Measurements from ENCODE around the gene CACNA1B. TPM values are rescaled to one million over a fixed set of nuclear protein-coding genes. Genes with fewer than 3 reads are reported as not detected.
"Not testable (repeated sequence)": the region's sequence is repeated elsewhere in the genome, so short reads cannot be mapped to it uniquely, and the experiment has no call there.

Gene CACNA1B
- total RNA-seq, 2 donors from 2014 or later, result 3.6 to 7.9 TPM

DNA sequence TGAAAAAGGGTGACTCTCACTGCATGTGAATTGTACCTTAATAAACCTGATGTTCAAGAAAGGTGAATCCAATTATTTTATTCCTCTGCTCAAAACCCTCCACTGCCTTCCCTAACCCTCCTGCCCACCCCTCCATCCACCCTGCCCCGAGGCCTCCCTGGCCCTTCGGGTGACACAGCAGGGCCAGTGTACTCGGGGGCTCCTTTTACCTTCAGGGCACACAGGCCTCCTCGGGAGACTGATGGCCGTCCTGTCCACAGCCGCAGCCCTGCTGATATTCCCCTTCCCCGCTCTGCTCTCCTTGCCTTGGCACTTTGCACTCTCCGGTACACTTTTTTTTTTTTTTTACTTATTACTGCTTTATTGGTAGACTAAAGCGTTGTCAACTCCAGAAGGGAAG is 234.0 kb downstream of the CACNA1B start:
- Mint-ChIP-seq H3K36me3 (ENCODE audit: low read depth) (peaks cover 28% of the 10 kb centered on the region), H3K27me3 (ENCODE audit: insufficient read depth) (peaks cover 4% of the 10 kb centered on the region), H3K9me3 (peaks cover 35% of the 10 kb centered on the region), H3K4me1 (no peaks in the 10 kb centered on the region), H3K27ac (no peak overlapping the region), H3K4me3 (no peak overlapping the region)
- TF ChIP-seq, protein P1, sequence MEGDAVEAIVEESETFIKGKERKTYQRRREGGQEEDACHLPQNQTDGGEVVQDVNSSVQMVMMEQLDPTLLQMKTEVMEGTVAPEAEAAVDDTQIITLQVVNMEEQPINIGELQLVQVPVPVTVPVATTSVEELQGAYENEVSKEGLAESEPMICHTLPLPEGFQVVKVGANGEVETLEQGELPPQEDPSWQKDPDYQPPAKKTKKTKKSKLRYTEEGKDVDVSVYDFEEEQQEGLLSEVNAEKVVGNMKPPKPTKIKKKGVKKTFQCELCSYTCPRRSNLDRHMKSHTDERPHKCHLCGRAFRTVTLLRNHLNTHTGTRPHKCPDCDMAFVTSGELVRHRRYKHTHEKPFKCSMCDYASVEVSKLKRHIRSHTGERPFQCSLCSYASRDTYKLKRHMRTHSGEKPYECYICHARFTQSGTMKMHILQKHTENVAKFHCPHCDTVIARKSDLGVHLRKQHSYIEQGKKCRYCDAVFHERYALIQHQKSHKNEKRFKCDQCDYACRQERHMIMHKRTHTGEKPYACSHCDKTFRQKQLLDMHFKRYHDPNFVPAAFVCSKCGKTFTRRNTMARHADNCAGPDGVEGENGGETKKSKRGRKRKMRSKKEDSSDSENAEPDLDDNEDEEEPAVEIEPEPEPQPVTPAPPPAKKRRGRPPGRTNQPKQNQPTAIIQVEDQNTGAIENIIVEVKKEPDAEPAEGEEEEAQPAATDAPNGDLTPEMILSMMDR (conservative IDR thresholded peaks at IDR 0.05), result no peak
- Histone ChIP-seq H3K36me3 (ENCODE audit: control insufficient read depth, insufficient read depth, low read length) (no peaks in the 10 kb centered on the region), H3K4me3 (ENCODE audit: low read length) (no peak overlapping the region), H3K4me1 (ENCODE audit: control insufficient read depth, insufficient read depth, low read length) (no peaks in the 10 kb centered on the region), H3K27me3 (ENCODE audit: control insufficient read depth, insufficient read depth, low read length, poor library complexity, severe bottlenecking) (no peaks in the 10 kb centered on the region), H3K9me3 (ENCODE audit: control insufficient read depth, low read length) (peaks cover 41% of the 10 kb centered on the region), H3K9ac (ENCODE audit: extremely low read depth, low read length, poor library complexity, severe bottlenecking) (no peak overlapping the region), H3K27ac (ENCODE audit: low read depth, low read length) (no peak overlapping the region)
- no peak for DNase-seq
- WGBS, 2 experiments (ENCODE audit: insufficient coverage in 1 of 2, insufficient read length in 1 of 2), result 80 to 86% methylated on average over 3 to 9 of the region's 9 CpGs

DNA sequence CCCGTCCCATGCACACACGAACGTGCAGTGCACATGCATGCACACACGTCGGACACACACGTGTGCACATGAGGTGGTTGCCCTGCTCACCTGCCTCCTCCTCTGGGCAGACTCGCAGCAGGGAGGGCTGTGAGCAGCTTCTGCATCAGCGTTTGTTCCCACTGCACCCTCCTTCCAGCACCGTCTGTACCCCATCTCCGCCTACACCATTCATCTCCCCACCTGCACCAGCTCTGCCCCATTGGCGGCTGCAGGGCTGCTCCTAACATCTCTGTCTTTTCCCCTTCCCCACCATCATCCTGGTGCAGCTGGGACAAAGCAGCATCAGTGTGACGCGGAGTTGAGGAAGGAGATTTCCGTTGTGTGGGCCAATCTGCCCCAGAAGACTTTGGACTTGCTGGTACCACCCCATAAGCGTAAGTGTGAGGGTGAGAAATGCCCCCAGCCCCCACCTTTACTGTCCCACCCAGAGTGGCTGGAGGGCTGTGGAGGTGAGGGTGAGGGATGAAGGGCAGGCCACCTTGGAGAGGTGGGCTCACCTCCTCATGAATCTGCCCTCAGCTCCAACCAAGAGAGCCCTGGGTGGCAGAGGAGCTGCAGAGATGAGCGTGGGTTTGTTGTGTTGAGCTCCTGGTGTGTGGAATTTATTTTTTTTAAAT is 234.6 kb downstream of the CACNA1B start:
- no peak overlapping the region for H3K9ac ChIP-seq (ENCODE audit: extremely low read depth, low read length, poor library complexity, severe bottlenecking)
- peaks cover 41% of the 10 kb centered on the region for H3K9me3 ChIP-seq (ENCODE audit: control insufficient read depth, low read length)
- no peaks in the 10 kb centered on the region for H3K4me1 ChIP-seq (ENCODE audit: control insufficient read depth, insufficient read depth, low read length)
- DNase-seq, result no peak
- Mint-ChIP-seq H3K9me3 (peaks cover 38% of the 10 kb centered on the region), H3K4me3 (no peak overlapping the region), H3K27ac (no peak overlapping the region), H3K27me3 (ENCODE audit: insufficient read depth) (peaks cover 4% of the 10 kb centered on the region), H3K36me3 (ENCODE audit: low read depth) (peaks cover 30% of the 10 kb centered on the region), H3K4me1 (no peaks in the 10 kb centered on the region)
- no peak overlapping the region for H3K4me3 ChIP-seq (ENCODE audit: low read length)
- no peaks in the 10 kb centered on the region for H3K27me3 ChIP-seq (ENCODE audit: control insufficient read depth, insufficient read depth, low read length, poor library complexity, severe bottlenecking)
- TF ChIP-seq, protein P1 (conservative IDR thresholded peaks at IDR 0.05), result no peak
- 85 to 86% methylated on average over 11 to 16 of the region's 16 CpGs for WGBS, 2 experiments (ENCODE audit: insufficient coverage in 1 of 2, insufficient read length in 1 of 2)
- H3K36me3 ChIP-seq (ENCODE audit: control insufficient read depth, insufficient read depth, low read length), result no peaks in the 10 kb centered on the region
- H3K27ac ChIP-seq (ENCODE audit: low read depth, low read length), result no peak overlapping the region

DNA sequence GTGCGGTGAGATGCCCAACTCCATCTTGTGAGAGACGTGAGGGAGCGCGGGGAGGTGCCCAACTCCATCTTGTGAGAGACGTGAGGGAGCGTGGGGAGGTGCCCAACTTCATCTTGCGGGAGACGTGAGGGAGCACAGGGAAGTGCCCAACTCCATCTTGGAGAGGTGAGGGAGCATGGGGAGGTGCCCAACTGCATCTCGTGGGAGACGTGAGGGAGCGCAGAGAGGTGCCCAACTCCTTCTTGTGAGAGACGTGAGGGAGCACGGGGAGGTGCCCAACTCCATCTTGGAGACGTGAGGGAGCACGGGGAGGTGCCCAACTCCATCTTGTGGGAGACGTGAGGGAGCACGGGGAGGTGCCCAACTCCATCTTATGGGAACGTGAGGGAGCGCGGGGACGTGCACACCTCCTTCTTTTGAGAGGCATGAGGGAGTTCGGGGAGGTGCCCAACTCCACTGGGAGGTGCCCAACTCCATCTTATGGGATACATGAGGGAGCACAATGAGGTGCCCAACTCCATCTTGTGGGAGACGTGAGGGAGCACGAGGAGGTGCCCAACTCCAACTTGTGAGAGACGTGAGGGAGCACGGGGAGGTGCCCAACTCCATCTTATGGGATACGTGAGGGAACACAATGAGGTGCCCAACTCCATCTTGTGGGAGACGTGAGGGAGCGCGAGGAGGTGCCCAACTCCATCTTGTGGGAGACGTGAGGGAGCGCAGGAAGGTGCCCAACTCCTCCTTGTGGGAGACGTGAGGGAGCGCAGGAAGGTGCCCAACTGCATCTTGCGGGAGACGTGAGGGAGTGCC is 235.4 kb downstream of the CACNA1B start:
- DNase-seq, result no peak
- Histone ChIP-seq H3K9me3 (ENCODE audit: control insufficient read depth, low read length) (peaks cover 48% of the 10 kb centered on the region), H3K27me3 (ENCODE audit: control insufficient read depth, insufficient read depth, low read length, poor library complexity, severe bottlenecking) (no peaks in the 10 kb centered on the region), H3K9ac (ENCODE audit: extremely low read depth, low read length, poor library complexity, severe bottlenecking) (no peak overlapping the region), H3K4me3 (ENCODE audit: low read length) (no peak overlapping the region), H3K36me3 (ENCODE audit: control insufficient read depth, insufficient read depth, low read length) (no peaks in the 10 kb centered on the region), H3K27ac (ENCODE audit: low read depth, low read length) (no peak overlapping the region), H3K4me1 (ENCODE audit: control insufficient read depth, insufficient read depth, low read length) (no peaks in the 10 kb centered on the region)
- H3K9me3 Mint-ChIP-seq, result peaks cover 42% of the 10 kb centered on the region
- H3K36me3 Mint-ChIP-seq (ENCODE audit: low read depth), result peaks cover 35% of the 10 kb centered on the region
- peaks cover 4% of the 10 kb centered on the region for H3K27me3 Mint-ChIP-seq (ENCODE audit: insufficient read depth)
- no peaks in the 10 kb centered on the region for H3K4me1 Mint-ChIP-seq
- H3K4me3 Mint-ChIP-seq, result no peak overlapping the region
- 86 to 90% methylated on average over 28 to 34 of the region's 36 CpGs for WGBS, 2 experiments (ENCODE audit: insufficient coverage in 1 of 2, insufficient read length in 1 of 2)
- TF ChIP-seq, protein P1 (conservative IDR thresholded peaks at IDR 0.05), result no peak
- H3K27ac Mint-ChIP-seq, result no peak overlapping the region

DNA sequence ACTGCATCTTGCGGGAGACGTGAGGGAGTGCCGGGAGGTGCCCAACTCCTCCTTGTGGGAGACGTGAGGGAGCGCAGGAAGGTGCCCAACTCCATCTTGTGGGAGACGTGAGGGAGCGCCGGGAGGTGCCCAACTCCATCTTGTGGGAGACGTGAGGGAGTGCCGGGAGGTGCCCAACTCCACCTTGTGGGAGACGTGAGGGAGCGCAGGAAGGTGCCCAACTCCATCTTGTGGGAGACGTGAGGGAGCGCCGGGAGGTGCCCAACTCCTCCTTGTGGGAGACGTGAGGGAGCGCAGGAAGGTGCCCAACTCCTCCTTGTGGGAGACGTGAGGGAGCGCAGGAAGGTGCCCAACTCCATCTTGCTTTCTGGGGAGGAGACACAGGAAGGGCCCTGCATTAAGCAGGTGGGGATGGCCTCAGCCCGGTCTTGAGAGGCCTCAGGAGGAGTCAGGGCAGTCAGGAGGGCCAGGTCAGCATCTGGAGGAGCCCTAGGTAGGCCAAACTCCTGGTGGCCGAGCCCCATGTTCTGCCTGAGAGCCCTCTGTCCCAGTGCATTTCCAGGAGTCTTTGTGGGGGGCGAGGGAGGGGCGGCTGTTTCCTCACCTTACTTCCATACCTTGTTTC is 236.2 kb downstream of the CACNA1B start:
- H3K36me3 ChIP-seq (ENCODE audit: control insufficient read depth, insufficient read depth, low read length); H3K27ac Mint-ChIP-seq; H3K4me3 ChIP-seq (ENCODE audit: low read length); H3K4me1 Mint-ChIP-seq; H3K27ac ChIP-seq (ENCODE audit: low read depth, low read length); H3K4me1 ChIP-seq (ENCODE audit: control insufficient read depth, insufficient read depth, low read length); H3K27me3 ChIP-seq (ENCODE audit: control insufficient read depth, insufficient read depth, low read length, poor library complexity, severe bottlenecking); H3K9ac ChIP-seq (ENCODE audit: extremely low read depth, low read length, poor library complexity, severe bottlenecking); H3K4me3 Mint-ChIP-seq; H3K27me3 Mint-ChIP-seq (ENCODE audit: insufficient read depth); DNase-seq: not testable (repeated sequence)
- H3K36me3 Mint-ChIP-seq (ENCODE audit: low read depth), result peaks cover 36% of the 10 kb centered on the region
- H3K9me3 ChIP-seq (ENCODE audit: control insufficient read depth, low read length), result peaks cover 47% of the 10 kb centered on the region
- peaks cover 41% of the 10 kb centered on the region for H3K9me3 Mint-ChIP-seq
- 87 to 95% methylated on average over 16 to 23 of the region's 23 CpGs for WGBS, 2 experiments (ENCODE audit: insufficient coverage in 1 of 2, insufficient read length in 1 of 2)

All from endodermal cell (in vitro differentiated cells).